SK-N-SH (cell line): ENCODE results near the gene ELF5. TPM values are rescaled to one million over a fixed set of nuclear protein-coding genes. Genes with fewer than 3 reads are reported as not detected.

Experiments used
- CTCF ChIA-PET: fragments of 300-600, 350-600 bp; formaldehyde crosslinking; extraction: SDS; loops from one replicate; lab custom pipeline; 2021; lab: Yijun Ruan, JAX
- POLR2A ChIA-PET: fragments of 350-600 bp; sonication (Branson Sonifier 250); formaldehyde crosslinking; extraction: SDS; loops from one replicate; lab custom pipeline; 2020; ENCODE audit warnings: antibody characterized with exemption, inconsistent platforms; lab: Yijun Ruan, JAX
- DNase-seq: peaks from one replicate; pipeline ENCODE4 v3.0.0; 2012
- H2AFZ ChIP-seq: fragments of 200-600 bp; sonication (generic); 2 replicates; pipeline ENCODE4 v1.8.1; 2016; ENCODE audit warnings: antibody characterized with exemption, mild to moderate bottlenecking, low read depth
- H3F3A ChIP-seq: fragments of 200-600 bp; sonication (generic); replicated peaks from 2 replicates; pipeline ENCODE3; 2016; ENCODE audit warnings: antibody characterized with exemption, mild to moderate bottlenecking; ENCODE audit not compliant: insufficient read depth
- H3K27ac ChIP-seq, 2 experiments: fragments of 200-500 bp in 1 of 2; fragments of 200-600 bp in 1 of 2; sonication (Bioruptor generic) in 1 of 2; sonication (generic), shearing (Covaris generic) in 1 of 2; 2 replicates each; pipeline versions ENCODE4 v1.5.1 to v1.6.1; 2014 to 2016; ENCODE audit warnings: low read depth in 2 of 2, inconsistent platforms in 1 of 2, low read length in 1 of 2, mild to moderate bottlenecking in 1 of 2, mixed read lengths in 1 of 2
- H3K27me3 ChIP-seq: fragments of 200-600 bp; sonication (generic), shearing (Covaris generic); 2 replicates; pipeline ENCODE4 v1.6.1; 2016; ENCODE audit warnings: mixed run types; ENCODE audit not compliant: insufficient read depth
- H3K36me3 ChIP-seq, 2 experiments: fragments of 200-500 bp in 1 of 2; fragments of 200-600 bp in 1 of 2; sonication (Bioruptor generic) in 1 of 2; sonication (generic) in 1 of 2; replicated peaks in 1 of 2; 2 replicates each; pipeline versions ENCODE3 to v1.5.1; 2014 to 2016; ENCODE audit warnings: low read length in 1 of 2, mild to moderate bottlenecking in 1 of 2; ENCODE audit not compliant: insufficient read depth in 2 of 2, control insufficient read depth in 1 of 2
- H3K4me1 ChIP-seq, 2 experiments: fragments of 200-500 bp in 1 of 2; fragments of 200-600 bp in 1 of 2; sonication (Bioruptor generic) in 1 of 2; sonication (generic), shearing (Covaris generic) in 1 of 2; 2 replicates each; pipeline versions ENCODE4 v1.5.1 to v1.6.1; 2014 to 2016; ENCODE audit warnings: low read depth in 1 of 2, low read length in 1 of 2, mixed run types in 1 of 2; ENCODE audit not compliant: insufficient read depth in 2 of 2, control insufficient read depth in 1 of 2
- H3K4me2 ChIP-seq: fragments of 200-600 bp; sonication (generic), shearing (Covaris generic); 2 replicates; pipeline ENCODE4 v1.6.1; 2017; ENCODE audit warnings: mixed run types
- H3K4me3 ChIP-seq, 2 experiments: fragments of 200-500 bp in 1 of 2; fragments of 200-600 bp in 1 of 2; sonication (Bioruptor generic) in 1 of 2; sonication (generic), shearing (Covaris generic) in 1 of 2; 2 replicates each; pipeline versions ENCODE4 v1.5.1 to v1.8.1; 2014 to 2016; ENCODE audit warnings: low read depth in 2 of 2, inconsistent platforms in 1 of 2, low read length in 1 of 2, mild to moderate bottlenecking in 1 of 2, mixed read lengths in 1 of 2, moderate library complexity in 1 of 2
- H3K79me2 ChIP-seq: fragments of 200-600 bp; sonication (generic); 2 replicates; pipeline ENCODE4 v1.8.1; 2017; ENCODE audit warnings: mild to moderate bottlenecking; ENCODE audit not compliant: insufficient read depth
- H3K9ac ChIP-seq: fragments of 200-600 bp; sonication (generic); 2 replicates; pipeline ENCODE4 v1.6.1; 2017; ENCODE audit warnings: mixed run types
- H3K9me2 ChIP-seq: fragments of 200-600 bp; sonication (generic); 2 replicates; pipeline ENCODE4 v1.6.1; 2017; ENCODE audit warnings: mixed run types
- H3K9me3 ChIP-seq: fragments of 200-600 bp; sonication (generic); 2 replicates; pipeline ENCODE4 v1.6.1; 2017; ENCODE audit warnings: mixed run types, mild to moderate bottlenecking, moderate library complexity
- H4K20me1 ChIP-seq: fragments of 200-600 bp; sonication (generic); 2 replicates; pipeline ENCODE4 v1.6.1; 2017; ENCODE audit warnings: mild to moderate bottlenecking, mixed run types; ENCODE audit not compliant: insufficient read depth
- ELF1 ChIP-seq: IDR thresholded peaks from 2 replicates; pipeline ENCODE4 v1.4.0; 2012
- EP300 ChIP-seq, 2 experiments: IDR thresholded peaks; 2 replicates each; pipeline versions ENCODE4 v1.4.0 to v1.6.1; 2012; ENCODE audit warnings: borderline replicate concordance in 1 of 2, low read depth in 1 of 2, low read length in 1 of 2
- EZH2phosphoT487 ChIP-seq: fragments of 200-600 bp; sonication (generic); IDR thresholded peaks from 2 replicates; pipeline ENCODE4 v1.6.1; 2017; ENCODE audit warnings: low read depth, mixed run types, mild to moderate bottlenecking, antibody characterized with exemption, moderate library complexity, borderline replicate concordance
- FOSL2 ChIP-seq: IDR thresholded peaks from 2 replicates; pipeline ENCODE4 v1.4.0; 2012; ENCODE audit warnings: low read depth, mild to moderate bottlenecking, moderate library complexity, borderline replicate concordance
- GABPA ChIP-seq: IDR thresholded peaks from 2 replicates; pipeline ENCODE4 v1.4.0; 2012; ENCODE audit warnings: low read depth, mild to moderate bottlenecking
- JUND ChIP-seq: IDR thresholded peaks from 2 replicates; pipeline ENCODE4 v1.4.0; 2012
- NFIC ChIP-seq: IDR thresholded peaks from 2 replicates; pipeline ENCODE4 v1.4.0; 2012; ENCODE audit warnings: borderline replicate concordance
- RAD21 ChIP-seq: IDR thresholded peaks from 2 replicates; pipeline ENCODE4 v1.6.1; 2012; ENCODE audit warnings: mild to moderate bottlenecking, low read length
- RXRA ChIP-seq: IDR thresholded peaks from 2 replicates; pipeline ENCODE4 v1.4.0; 2012; ENCODE audit warnings: low read depth, mild to moderate bottlenecking, borderline replicate concordance
- TAF1 ChIP-seq: IDR thresholded peaks from 2 replicates; pipeline ENCODE4 v1.6.1; 2012; ENCODE audit warnings: low read depth, mild to moderate bottlenecking, low read length, moderate library complexity, borderline replicate concordance
- TEAD4 ChIP-seq: IDR thresholded peaks from 2 replicates; pipeline ENCODE4 v1.4.0; 2012; ENCODE audit warnings: mild to moderate bottlenecking, borderline replicate concordance; ENCODE audit not compliant: insufficient read depth
- WGBS: methylation state at CpG from one replicate; pipeline ENCODE4 v1.1.6; 2017; ENCODE audit warnings: low lambda C conversion rate; 5-methylcytosine and 5-hydroxymethylcytosine counted together
- polyA plus RNA-seq, 3 experiments: library from polyadenylated mRNA; depleted of rRNA; stranded (reverse); fragments of >200 nt; gene quantifications; 2 replicates each; pipeline ENCODE4 v1.2.3, GENCODE V29; 2012
- TF ChIP-seq, protein P1 (sequence below): fragments of 150-350 bp; IDR thresholded peaks from 2 replicates; pipeline ENCODE4 v1.6.1; 2017; ENCODE audit warnings: antibody characterized with exemption, low read length, low read depth, borderline replicate concordance
- TF ChIP-seq, protein P2 (sequence below): IDR thresholded peaks from 2 replicates; pipeline ENCODE4 v1.4.0; 2012; ENCODE audit warnings: low read depth, borderline replicate concordance
- TF ChIP-seq, protein P3 (sequence below): fragments of 200-600 bp; sonication (generic); IDR thresholded peaks from 2 replicates; pipeline ENCODE4 v1.6.1; 2017; ENCODE audit warnings: antibody characterized with exemption, mild to moderate bottlenecking, moderate library complexity
- TF ChIP-seq, protein P4 (sequence below): fragments of 150-350 bp; IDR thresholded peaks from 2 replicates; pipeline ENCODE4 v1.6.1; 2016; ENCODE audit warnings: mild to moderate bottlenecking, low read depth, low read length

The ELF5 gene
- polyA plus RNA-seq, 1 of the 3 experiments (the other 2 are of a cell fraction) = not detected

DNA sequence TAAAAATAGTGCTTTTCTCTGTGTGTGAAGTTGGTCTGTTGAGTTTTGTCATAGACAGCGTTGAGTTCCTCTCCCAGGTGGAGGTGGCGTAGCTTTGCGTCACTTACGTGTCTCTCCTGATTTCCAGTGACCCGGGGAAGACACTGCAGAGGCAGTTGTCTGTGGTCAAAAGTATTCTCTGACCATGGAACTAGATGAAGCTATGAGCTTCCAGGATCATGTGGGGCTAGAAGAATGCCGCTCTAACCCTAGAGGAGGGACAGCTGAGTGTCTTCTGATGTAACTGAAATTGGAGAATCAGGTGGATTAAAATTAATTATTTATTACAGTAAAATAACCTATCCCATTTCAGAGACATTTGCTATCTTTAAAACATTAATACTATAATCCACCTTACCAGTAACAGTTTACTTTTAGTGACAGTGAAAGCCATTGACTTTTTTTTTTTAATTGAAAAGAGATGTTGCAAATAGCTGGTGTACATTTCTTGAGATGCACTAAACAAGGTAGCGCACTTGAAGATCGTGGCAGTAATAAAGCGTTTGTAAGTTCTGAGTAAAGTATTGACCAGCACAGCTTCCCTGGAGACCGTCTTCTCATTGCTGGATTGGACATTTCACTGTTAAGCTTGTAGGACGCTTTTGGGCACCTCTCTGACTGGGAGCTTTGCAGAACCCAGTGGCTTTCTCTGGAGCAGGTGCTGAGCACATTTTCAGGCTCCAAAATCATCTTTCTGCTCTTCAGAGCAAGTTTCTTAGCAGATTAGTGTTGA is 65.2 kb downstream of the ELF5 start:
- CTCF ChIA-PET = no interaction called here

More for the DNA sequence above, 65.2 kb downstream of the ELF5 start:
- no peaks in the 10 kb centered on the region for H3K9me3 ChIP-seq
- H3K4me2 ChIP-seq = no peak overlapping the region
- no peak overlapping the region for H3K4me3 ChIP-seq
- peaks cover 0 to 9% of the 10 kb centered on the region in 2 experiments; a peak in 1 of 4 replicates for H3K4me1 ChIP-seq
- 95% methylated on average over 11 of the region's 11 CpGs for WGBS
- H3F3A ChIP-seq = no peaks in the 10 kb centered on the region
- POLR2A ChIA-PET = no interaction called here
- TF ChIP-seq GABPA (no peak), NFIC (no peak), TEAD4 (no peak), RAD21 (no peak), RXRA (no peak), EZH2phosphoT487 (no peak), FOSL2 (no peak), ELF1 (no peak), EP300 (IDR thresholded peaks at IDR 0.05; ENCODE audit: borderline replicate concordance in 1 of 2, low read depth in 1 of 2, low read length in 1 of 2) (no peak), JUND (no peak), TAF1 (no peak)
- TF ChIP-seq, protein P1, sequence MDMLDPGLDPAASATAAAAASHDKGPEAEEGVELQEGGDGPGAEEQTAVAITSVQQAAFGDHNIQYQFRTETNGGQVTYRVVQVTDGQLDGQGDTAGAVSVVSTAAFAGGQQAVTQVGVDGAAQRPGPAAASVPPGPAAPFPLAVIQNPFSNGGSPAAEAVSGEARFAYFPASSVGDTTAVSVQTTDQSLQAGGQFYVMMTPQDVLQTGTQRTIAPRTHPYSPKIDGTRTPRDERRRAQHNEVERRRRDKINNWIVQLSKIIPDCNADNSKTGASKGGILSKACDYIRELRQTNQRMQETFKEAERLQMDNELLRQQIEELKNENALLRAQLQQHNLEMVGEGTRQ = no peak
- TF ChIP-seq, protein P2, sequence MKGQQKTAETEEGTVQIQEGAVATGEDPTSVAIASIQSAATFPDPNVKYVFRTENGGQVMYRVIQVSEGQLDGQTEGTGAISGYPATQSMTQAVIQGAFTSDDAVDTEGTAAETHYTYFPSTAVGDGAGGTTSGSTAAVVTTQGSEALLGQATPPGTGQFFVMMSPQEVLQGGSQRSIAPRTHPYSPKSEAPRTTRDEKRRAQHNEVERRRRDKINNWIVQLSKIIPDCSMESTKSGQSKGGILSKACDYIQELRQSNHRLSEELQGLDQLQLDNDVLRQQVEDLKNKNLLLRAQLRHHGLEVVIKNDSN = no peak
- TF ChIP-seq, protein P3, sequence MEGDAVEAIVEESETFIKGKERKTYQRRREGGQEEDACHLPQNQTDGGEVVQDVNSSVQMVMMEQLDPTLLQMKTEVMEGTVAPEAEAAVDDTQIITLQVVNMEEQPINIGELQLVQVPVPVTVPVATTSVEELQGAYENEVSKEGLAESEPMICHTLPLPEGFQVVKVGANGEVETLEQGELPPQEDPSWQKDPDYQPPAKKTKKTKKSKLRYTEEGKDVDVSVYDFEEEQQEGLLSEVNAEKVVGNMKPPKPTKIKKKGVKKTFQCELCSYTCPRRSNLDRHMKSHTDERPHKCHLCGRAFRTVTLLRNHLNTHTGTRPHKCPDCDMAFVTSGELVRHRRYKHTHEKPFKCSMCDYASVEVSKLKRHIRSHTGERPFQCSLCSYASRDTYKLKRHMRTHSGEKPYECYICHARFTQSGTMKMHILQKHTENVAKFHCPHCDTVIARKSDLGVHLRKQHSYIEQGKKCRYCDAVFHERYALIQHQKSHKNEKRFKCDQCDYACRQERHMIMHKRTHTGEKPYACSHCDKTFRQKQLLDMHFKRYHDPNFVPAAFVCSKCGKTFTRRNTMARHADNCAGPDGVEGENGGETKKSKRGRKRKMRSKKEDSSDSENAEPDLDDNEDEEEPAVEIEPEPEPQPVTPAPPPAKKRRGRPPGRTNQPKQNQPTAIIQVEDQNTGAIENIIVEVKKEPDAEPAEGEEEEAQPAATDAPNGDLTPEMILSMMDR = no peak
- TF ChIP-seq, protein P4, sequence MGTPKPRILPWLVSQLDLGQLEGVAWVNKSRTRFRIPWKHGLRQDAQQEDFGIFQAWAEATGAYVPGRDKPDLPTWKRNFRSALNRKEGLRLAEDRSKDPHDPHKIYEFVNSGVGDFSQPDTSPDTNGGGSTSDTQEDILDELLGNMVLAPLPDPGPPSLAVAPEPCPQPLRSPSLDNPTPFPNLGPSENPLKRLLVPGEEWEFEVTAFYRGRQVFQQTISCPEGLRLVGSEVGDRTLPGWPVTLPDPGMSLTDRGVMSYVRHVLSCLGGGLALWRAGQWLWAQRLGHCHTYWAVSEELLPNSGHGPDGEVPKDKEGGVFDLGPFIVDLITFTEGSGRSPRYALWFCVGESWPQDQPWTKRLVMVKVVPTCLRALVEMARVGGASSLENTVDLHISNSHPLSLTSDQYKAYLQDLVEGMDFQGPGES = no peak
- DNase-seq = no peak
- no peak overlapping the region for H3K27ac ChIP-seq
- peaks cover 22 to 38% of the 10 kb centered on the region in 2 experiments for H3K36me3 ChIP-seq
- H3K9me2 ChIP-seq = no peaks in the 10 kb centered on the region
- no peaks in the 10 kb centered on the region for H4K20me1 ChIP-seq
- no peak overlapping the region for H3K9ac ChIP-seq
- H3K79me2 ChIP-seq = peaks cover 19% of the 10 kb centered on the region; the same call in 1 of the 2 replicates
- H3K27me3 ChIP-seq = no peaks in the 10 kb centered on the region
- H2AFZ ChIP-seq = no peak overlapping the region
